Astrocyte (in vitro differentiated cells and primary cell): ENCODE results near the gene POR.

Source experiments
- EZH2 ChIP-seq: IDR thresholded peaks from 2 replicates; pipeline ENCODE4 v1.6.1; 2012; ENCODE audit warnings: mild to moderate bottlenecking, low read length, inconsistent platforms; ENCODE audit not compliant: insufficient read depth
- TF ChIP-seq, protein P1 (sequence below): IDR thresholded peaks from 2 replicates; pipeline ENCODE4 v1.5.1; 2011; ENCODE audit warnings: low read depth, mild to moderate bottlenecking, inconsistent platforms, low read length, moderate library complexity; ENCODE audit not compliant: insufficient read depth

DNA sequence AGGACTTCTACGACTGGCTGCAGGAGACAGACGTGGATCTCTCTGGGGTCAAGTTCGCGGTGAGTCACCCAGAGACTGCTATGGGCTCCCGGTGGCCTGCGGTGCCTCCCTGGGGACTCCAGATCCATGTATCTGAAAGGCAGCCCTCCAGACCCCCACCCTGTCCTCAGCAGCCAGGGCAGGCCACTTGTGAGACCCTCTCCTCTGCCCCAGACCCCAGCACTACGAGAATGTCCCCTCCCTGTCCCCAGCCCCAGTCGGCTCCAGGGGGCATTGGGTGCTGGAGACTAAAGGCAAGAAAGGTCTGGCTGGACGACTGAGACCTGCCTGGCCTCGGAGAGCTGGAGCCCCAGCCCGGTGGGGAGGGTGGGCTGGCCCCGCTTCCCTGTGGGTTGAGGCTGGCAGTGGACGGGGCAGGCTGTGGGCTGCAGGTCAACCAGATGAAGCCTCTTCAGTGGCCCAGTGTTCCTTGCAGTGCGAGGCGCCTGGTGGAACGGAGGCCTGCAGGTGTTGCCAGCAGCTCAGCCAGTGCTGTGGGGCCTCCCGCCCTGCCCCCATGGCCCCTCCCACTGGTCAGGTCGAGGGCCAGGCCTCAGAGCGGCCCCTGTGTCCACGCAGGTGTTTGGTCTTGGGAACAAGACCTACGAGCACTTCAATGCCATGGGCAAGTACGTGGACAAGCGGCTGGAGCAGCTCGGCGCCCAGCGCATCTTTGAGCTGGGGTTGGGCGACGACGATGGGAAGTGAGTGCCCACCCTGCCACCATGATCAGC lies 65.7 kb downstream of the POR start:
- TF ChIP-seq, protein P1, sequence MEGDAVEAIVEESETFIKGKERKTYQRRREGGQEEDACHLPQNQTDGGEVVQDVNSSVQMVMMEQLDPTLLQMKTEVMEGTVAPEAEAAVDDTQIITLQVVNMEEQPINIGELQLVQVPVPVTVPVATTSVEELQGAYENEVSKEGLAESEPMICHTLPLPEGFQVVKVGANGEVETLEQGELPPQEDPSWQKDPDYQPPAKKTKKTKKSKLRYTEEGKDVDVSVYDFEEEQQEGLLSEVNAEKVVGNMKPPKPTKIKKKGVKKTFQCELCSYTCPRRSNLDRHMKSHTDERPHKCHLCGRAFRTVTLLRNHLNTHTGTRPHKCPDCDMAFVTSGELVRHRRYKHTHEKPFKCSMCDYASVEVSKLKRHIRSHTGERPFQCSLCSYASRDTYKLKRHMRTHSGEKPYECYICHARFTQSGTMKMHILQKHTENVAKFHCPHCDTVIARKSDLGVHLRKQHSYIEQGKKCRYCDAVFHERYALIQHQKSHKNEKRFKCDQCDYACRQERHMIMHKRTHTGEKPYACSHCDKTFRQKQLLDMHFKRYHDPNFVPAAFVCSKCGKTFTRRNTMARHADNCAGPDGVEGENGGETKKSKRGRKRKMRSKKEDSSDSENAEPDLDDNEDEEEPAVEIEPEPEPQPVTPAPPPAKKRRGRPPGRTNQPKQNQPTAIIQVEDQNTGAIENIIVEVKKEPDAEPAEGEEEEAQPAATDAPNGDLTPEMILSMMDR: no peak
- TF ChIP-seq EZH2: no peak
